ENCODE measurements around the gene DONSON. TPM values are rescaled to one million over a fixed set of nuclear protein-coding genes. Genes with fewer than 3 reads are reported as not detected.

Gene DONSON
- total RNA-seq, 6 experiments from 2014 or later: 14.7 to 32.0 (median 28.6) TPM

DNA sequence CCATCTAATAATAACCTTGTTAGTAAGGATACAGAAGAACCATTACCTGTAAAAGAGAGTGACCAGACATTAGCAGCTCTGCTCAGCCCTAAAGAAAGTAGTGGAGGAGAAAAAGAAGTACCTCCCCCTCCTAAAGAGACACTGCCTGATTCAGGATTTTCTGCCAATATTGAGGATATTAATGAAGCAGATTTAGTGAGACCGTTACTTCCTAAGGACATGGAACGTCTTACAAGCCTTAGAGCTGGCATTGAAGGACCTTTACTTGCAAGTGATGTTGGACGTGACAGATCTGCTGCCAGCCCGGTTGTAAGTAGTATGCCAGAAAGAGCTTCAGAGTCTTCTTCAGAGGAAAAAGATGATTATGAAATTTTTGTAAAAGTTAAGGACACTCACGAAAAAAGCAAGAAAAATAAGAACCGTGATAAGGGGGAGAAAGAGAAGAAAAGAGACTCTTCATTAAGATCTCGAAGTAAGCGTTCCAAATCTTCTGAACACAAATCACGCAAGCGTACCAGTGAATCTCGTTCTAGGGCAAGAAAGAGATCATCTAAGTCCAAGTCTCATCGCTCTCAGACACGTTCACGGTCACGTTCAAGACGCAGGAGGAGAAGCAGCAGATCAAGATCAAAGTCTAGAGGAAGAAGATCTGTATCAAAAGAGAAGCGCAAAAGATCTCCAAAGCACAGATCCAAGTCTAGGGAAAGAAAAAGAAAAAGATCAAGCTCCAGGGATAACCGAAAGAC, 34.1 kb downstream of the DONSON start:
- Mint-ChIP-seq H3K36me3 (ENCODE audit: low read depth) (peaks cover 82% of the 10 kb centered on the region), H3K27ac (no peak overlapping the region), H3K9me3 (no peaks in the 10 kb centered on the region; the same call in 1 of the 2 replicates), H3K4me1 (ENCODE audit: low read depth) (peaks cover 33% of the 10 kb centered on the region), H3K4me3 (no peak overlapping the region), H3K27me3 (ENCODE audit: insufficient read depth) (peaks cover 8% of the 10 kb centered on the region)
- no peak for DNase-seq
- TF ChIP-seq, protein P1, sequence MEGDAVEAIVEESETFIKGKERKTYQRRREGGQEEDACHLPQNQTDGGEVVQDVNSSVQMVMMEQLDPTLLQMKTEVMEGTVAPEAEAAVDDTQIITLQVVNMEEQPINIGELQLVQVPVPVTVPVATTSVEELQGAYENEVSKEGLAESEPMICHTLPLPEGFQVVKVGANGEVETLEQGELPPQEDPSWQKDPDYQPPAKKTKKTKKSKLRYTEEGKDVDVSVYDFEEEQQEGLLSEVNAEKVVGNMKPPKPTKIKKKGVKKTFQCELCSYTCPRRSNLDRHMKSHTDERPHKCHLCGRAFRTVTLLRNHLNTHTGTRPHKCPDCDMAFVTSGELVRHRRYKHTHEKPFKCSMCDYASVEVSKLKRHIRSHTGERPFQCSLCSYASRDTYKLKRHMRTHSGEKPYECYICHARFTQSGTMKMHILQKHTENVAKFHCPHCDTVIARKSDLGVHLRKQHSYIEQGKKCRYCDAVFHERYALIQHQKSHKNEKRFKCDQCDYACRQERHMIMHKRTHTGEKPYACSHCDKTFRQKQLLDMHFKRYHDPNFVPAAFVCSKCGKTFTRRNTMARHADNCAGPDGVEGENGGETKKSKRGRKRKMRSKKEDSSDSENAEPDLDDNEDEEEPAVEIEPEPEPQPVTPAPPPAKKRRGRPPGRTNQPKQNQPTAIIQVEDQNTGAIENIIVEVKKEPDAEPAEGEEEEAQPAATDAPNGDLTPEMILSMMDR (IDR thresholded peaks at IDR 0.05): no peak

DNA sequence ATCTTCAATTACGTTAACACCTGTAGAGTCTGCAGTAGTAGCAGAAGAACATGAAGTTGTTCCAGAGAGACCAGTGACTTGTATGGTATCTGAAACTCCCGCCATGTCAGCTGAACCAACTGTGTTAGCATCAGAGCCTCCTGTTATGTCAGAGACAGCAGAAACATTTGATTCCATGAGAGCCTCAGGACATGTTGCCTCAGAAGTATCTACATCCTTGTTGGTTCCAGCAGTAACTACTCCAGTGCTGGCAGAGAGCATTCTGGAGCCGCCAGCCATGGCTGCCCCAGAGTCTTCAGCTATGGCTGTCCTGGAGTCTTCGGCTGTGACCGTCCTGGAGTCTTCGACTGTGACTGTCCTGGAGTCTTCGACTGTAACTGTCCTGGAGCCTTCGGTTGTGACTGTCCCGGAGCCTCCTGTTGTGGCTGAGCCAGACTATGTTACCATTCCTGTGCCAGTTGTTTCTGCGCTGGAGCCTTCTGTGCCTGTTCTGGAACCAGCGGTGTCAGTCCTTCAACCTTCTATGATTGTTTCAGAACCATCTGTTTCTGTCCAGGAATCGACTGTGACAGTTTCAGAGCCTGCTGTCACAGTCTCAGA, 35.4 kb downstream of the DONSON start:
- peaks cover 8% of the 10 kb centered on the region for H3K27me3 Mint-ChIP-seq (ENCODE audit: insufficient read depth)
- H3K4me1 Mint-ChIP-seq (ENCODE audit: low read depth): peaks cover 26% of the 10 kb centered on the region
- no peak overlapping the region for H3K4me3 Mint-ChIP-seq
- TF ChIP-seq, protein P1 (IDR thresholded peaks at IDR 0.05): no peak
- peaks cover 81% of the 10 kb centered on the region for H3K36me3 Mint-ChIP-seq (ENCODE audit: low read depth)
- H3K9me3 Mint-ChIP-seq: no peaks in the 10 kb centered on the region; the same call in 1 of the 2 replicates
- no peak for DNase-seq
- H3K27ac Mint-ChIP-seq: no peak overlapping the region

DNA sequence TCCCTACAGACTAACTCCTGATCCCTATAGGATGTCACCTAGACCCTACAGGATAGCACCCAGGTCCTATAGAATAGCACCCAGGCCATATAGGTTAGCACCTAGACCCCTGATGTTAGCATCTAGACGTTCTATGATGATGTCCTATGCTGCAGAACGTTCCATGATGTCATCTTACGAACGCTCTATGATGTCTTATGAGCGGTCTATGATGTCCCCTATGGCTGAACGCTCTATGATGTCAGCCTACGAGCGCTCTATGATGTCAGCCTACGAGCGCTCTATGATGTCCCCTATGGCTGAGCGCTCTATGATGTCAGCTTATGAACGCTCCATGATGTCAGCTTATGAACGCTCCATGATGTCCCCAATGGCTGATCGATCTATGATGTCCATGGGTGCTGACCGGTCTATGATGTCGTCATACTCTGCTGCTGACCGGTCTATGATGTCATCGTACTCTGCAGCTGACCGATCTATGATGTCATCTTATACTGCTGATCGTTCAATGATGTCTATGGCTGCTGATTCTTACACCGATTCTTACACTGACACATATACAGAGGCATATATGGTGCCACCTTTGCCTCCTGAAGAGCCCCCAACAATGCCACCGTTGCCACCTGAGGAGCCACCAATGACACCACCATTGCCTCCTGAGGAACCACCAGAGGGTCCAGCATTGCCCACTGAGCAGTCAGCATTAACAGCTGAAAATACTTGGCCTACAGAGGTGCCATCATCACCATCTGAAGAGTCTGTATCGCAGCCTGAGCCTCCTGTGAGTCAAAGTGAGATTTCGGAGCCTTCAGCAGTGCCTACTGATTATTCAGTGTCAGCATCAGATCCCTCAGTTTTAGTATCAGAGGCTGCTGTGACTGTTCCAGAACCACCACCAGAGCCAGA, 36.1 kb downstream of the DONSON start:
- TF ChIP-seq, protein P1 (IDR thresholded peaks at IDR 0.05): no peak
- no peaks in the 10 kb centered on the region; the same call in 1 of the 2 replicates for H3K9me3 Mint-ChIP-seq
- no peak overlapping the region; the same call in 1 of the 2 replicates for H3K27ac Mint-ChIP-seq
- DNase-seq: no peak
- H3K4me3 Mint-ChIP-seq: no peak overlapping the region
- H3K36me3 Mint-ChIP-seq (ENCODE audit: low read depth): peaks cover 73% of the 10 kb centered on the region
- peaks cover 8% of the 10 kb centered on the region for H3K27me3 Mint-ChIP-seq (ENCODE audit: insufficient read depth)
- H3K4me1 Mint-ChIP-seq (ENCODE audit: low read depth): peaks cover 26% of the 10 kb centered on the region

DNA sequence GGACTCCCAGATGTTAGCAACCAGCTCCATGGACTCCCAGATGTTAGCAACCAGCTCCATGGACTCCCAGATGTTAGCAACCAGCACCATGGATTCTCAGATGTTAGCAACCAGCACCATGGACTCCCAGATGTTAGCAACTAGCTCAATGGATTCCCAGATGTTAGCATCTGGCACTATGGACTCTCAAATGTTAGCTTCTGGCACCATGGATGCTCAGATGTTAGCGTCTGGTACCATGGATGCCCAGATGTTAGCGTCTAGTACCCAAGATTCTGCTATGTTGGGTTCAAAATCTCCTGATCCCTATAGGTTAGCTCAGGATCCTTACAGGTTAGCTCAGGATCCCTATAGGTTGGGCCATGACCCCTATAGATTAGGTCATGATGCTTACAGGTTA, 36.8 kb downstream of the DONSON start:
- no peak overlapping the region for H3K27ac Mint-ChIP-seq

More for the DNA sequence above, 36.8 kb downstream of the DONSON start:
- Mint-ChIP-seq H3K36me3 (ENCODE audit: low read depth) (peaks cover 66% of the 10 kb centered on the region), H3K9me3 (no peaks in the 10 kb centered on the region; the same call in 1 of the 2 replicates), H3K27me3 (ENCODE audit: insufficient read depth) (peaks cover 8% of the 10 kb centered on the region), H3K4me1 (ENCODE audit: low read depth) (peaks cover 24% of the 10 kb centered on the region), H3K4me3 (no peak overlapping the region)
- TF ChIP-seq, protein P1 (IDR thresholded peaks at IDR 0.05): no peak
- no peak for DNase-seq

All from HFFc6 (cell line).